CD8-positive, alpha-beta memory T cell (primary cell): ENCODE measurements around the gene XRCC4. TPM values are rescaled to one million over a fixed set of nuclear protein-coding genes. Genes with fewer than 3 reads are reported as not detected.
A peak's percentile ranks its signal among the peaks of the same experiment; 100 is the strongest.

Experiments
- CTCF ChIA-PET: fragments of 350-600 bp; sonication (Branson Sonifier 250); formaldehyde crosslinking; loops from one replicate; lab custom pipeline; 2021; ENCODE audit warnings: antibody characterized with exemption; lab: Charles Lee
- POLR2A ChIA-PET: fragments of 350-600 bp; sonication (Branson Sonifier 250); formaldehyde crosslinking; loops from one replicate; lab custom pipeline; 2021; ENCODE audit warnings: antibody characterized with exemption; lab: Charles Lee
- DNase-seq, 5 donors: peaks; one replicate each; pipeline versions ENCODE4 v3.0.0 to v3.0.0-alpha.2; 2020 to 2022; ENCODE audit warnings: mixed read lengths in 1 of 5
- H3K27ac ChIP-seq: one replicate; pipeline ENCODE4 v1.7.0; 2013; ENCODE audit warnings: low read depth, mild to moderate bottlenecking, low read length, moderate library complexity
- H3K27me3 ChIP-seq: 2 replicates; pipeline ENCODE4 v1.7.0; 2013; ENCODE audit warnings: low read length, mild to moderate bottlenecking; ENCODE audit not compliant: insufficient read depth, poor library complexity, severe bottlenecking
- H3K36me3 ChIP-seq: 2 replicates; pipeline ENCODE4 v1.7.0; 2013; ENCODE audit warnings: mild to moderate bottlenecking, low read length, moderate library complexity; ENCODE audit not compliant: insufficient read depth
- H3K4me1 ChIP-seq: 2 replicates; pipeline ENCODE4 v1.7.0; 2013; ENCODE audit warnings: mild to moderate bottlenecking, low read length, moderate library complexity; ENCODE audit not compliant: insufficient read depth
- H3K4me3 ChIP-seq: 2 replicates; pipeline ENCODE4 v1.7.0; 2013; ENCODE audit warnings: mild to moderate bottlenecking, low read length
- H3K9me3 ChIP-seq: 2 replicates; pipeline ENCODE4 v1.7.0; 2013; ENCODE audit warnings: mild to moderate bottlenecking, low read length
- H3K27ac Mint-ChIP-seq, 8 donors: one replicate each; pipeline ENCODE4 v1.8.0; 2020 to 2021; ENCODE audit warnings: mixed read lengths in 8 of 8, mild to moderate bottlenecking in 6 of 8, inconsistent platforms in 3 of 8, moderate library complexity in 3 of 8
- H3K27me3 Mint-ChIP-seq, 2 donors: one replicate each; pipeline ENCODE4 v1.8.0; 2020 to 2021; ENCODE audit warnings: mixed read lengths in 2 of 2, mild to moderate bottlenecking in 1 of 2, moderate library complexity in 1 of 2
- H3K36me3 Mint-ChIP-seq, 3 donors: one replicate each; pipeline ENCODE4 v1.8.0; 2020 to 2021; ENCODE audit warnings: mixed read lengths in 3 of 3, inconsistent platforms in 1 of 3, mild to moderate bottlenecking in 1 of 3
- H3K4me1 Mint-ChIP-seq, 3 donors: one replicate each; pipeline ENCODE4 v1.8.0; 2020 to 2021; ENCODE audit warnings: mixed read lengths in 3 of 3, inconsistent platforms in 1 of 3, mild to moderate bottlenecking in 1 of 3
- H3K4me3 Mint-ChIP-seq, 7 donors: one replicate each; pipeline ENCODE4 v1.8.0; 2020 to 2021; ENCODE audit warnings: mixed read lengths in 7 of 7, mild to moderate bottlenecking in 6 of 7, moderate library complexity in 4 of 7, inconsistent platforms in 2 of 7
- H3K9me3 Mint-ChIP-seq, 5 donors: one replicate each; pipeline ENCODE4 v1.8.0; 2020 to 2022; ENCODE audit warnings: mixed read lengths in 5 of 5, mild to moderate bottlenecking in 3 of 5, moderate library complexity in 2 of 5, inconsistent platforms in 1 of 5
- polyA plus RNA-seq: library from polyadenylated mRNA; unstranded; fragments of 300-500 nt; fragmentation: Illumina TruSeq; gene quantifications from one replicate; pipeline ENCODE4 v1.2.3, GENCODE V29; 2021
- total RNA-seq, 2 experiments: library from RNA; stranded (reverse); gene quantifications; one replicate each; pipeline ENCODE4 v1.2.3, GENCODE V29; 2021

Gene XRCC4
- total and polyA plus RNA-seq, 3 experiments from 2014 or later, result 6.9 to 10.0 (median 8.3) TPM

- Mint-ChIP-seq H3K4me1 (peaks cover 0 to 5% (median 0%) of the 10 kb centered on the region in 3 donors), H3K9me3 (no peaks in the 10 kb centered on the region), H3K4me3 (no peak overlapping the region), H3K36me3 (peaks cover 0 to 6% (median 0%) of the 10 kb centered on the region in 3 donors), H3K27ac (peak overlapping the region in 1 of 8 donors; percentile 6), H3K27me3 (no peaks in the 10 kb centered on the region)
- ChIA-PET CTCF (no interaction called here), POLR2A (no interaction called here)
- Histone ChIP-seq H3K27ac (no peak overlapping the region), H3K4me1 (no peaks in the 10 kb centered on the region), H3K4me3 (no peak overlapping the region), H3K36me3 (no peaks in the 10 kb centered on the region), H3K9me3 (no peaks in the 10 kb centered on the region), H3K27me3 (no peaks in the 10 kb centered on the region)
- DNase-seq, result no peak
These were observed 38.4 kb upstream of the XRCC4 start for GRCh38 chr5:83038924-83039323.

- Histone ChIP-seq H3K27me3 (no peaks in the 10 kb centered on the region), H3K36me3 (no peaks in the 10 kb centered on the region), H3K4me1 (no peaks in the 10 kb centered on the region), H3K27ac (no peak overlapping the region), H3K9me3 (no peaks in the 10 kb centered on the region), H3K4me3 (no peak overlapping the region)
- DNase-seq, result no peak
- Mint-ChIP-seq H3K9me3 (no peaks in the 10 kb centered on the region), H3K4me3 (no peak overlapping the region), H3K27ac (no peak overlapping the region), H3K36me3 (peaks cover 0 to 8% (median 3%) of the 10 kb centered on the region in 3 donors), H3K27me3 (no peaks in the 10 kb centered on the region), H3K4me1 (peaks cover 0 to 2% (median 0%) of the 10 kb centered on the region in 3 donors)
- ChIA-PET POLR2A (no interaction called here), CTCF (no interaction called here)
These were observed 34.8 kb upstream of the XRCC4 start for GRCh38 chr5:83042507-83042906.

GRCh38 chr5:83044926-83045325 lies 32.4 kb upstream of the XRCC4 start:
- H3K27me3 Mint-ChIP-seq, result no peaks in the 10 kb centered on the region
- no peaks in the 10 kb centered on the region for H3K4me1 Mint-ChIP-seq
- CTCF ChIA-PET, result no interaction called here
- H3K9me3 ChIP-seq, result no peaks in the 10 kb centered on the region
- no peaks in the 10 kb centered on the region for H3K36me3 ChIP-seq
- H3K4me1 ChIP-seq, result no peaks in the 10 kb centered on the region
- DNase-seq, result no peak
- H3K4me3 Mint-ChIP-seq, result no peak overlapping the region
- POLR2A ChIA-PET, result no interaction called here
- no peak overlapping the region for H3K4me3 ChIP-seq
- no peak overlapping the region for H3K27ac Mint-ChIP-seq
- H3K27me3 ChIP-seq, result no peaks in the 10 kb centered on the region
- no peaks in the 10 kb centered on the region for H3K9me3 Mint-ChIP-seq
- H3K36me3 Mint-ChIP-seq, result peaks cover 3 to 8% (median 4%) of the 10 kb centered on the region in 3 donors
- no peak overlapping the region for H3K27ac ChIP-seq

GRCh38 chr5:83048277-83048676 lies 29.1 kb upstream of the XRCC4 start:
- Mint-ChIP-seq H3K27ac (no peak overlapping the region), H3K27me3 (no peaks in the 10 kb centered on the region), H3K4me3 (no peak overlapping the region), H3K4me1 (no peaks in the 10 kb centered on the region), H3K36me3 (peaks cover 3 to 20% (median 15%) of the 10 kb centered on the region in 3 donors), H3K9me3 (no peaks in the 10 kb centered on the region)
- no peak for DNase-seq
- POLR2A ChIA-PET, result no interaction called here
- Histone ChIP-seq H3K36me3 (no peaks in the 10 kb centered on the region), H3K9me3 (no peaks in the 10 kb centered on the region), H3K27ac (no peak overlapping the region), H3K4me3 (no peak overlapping the region), H3K4me1 (no peaks in the 10 kb centered on the region), H3K27me3 (no peaks in the 10 kb centered on the region)
- CTCF ChIA-PET, result interaction anchor here (0.6 to 1.2 kb wide), 2 partner anchors 9 to 12 kb away, joined by 3 to 5 read pairs; no protein-coding TSS in a partner anchor

GRCh38 chr5:83048811-83049210 lies 28.5 kb upstream of the XRCC4 start:
- POLR2A ChIA-PET, result no interaction called here

GRCh38 chr5:83049370-83049885 lies 27.9 kb upstream of the XRCC4 start:
- Histone ChIP-seq H3K4me3 (no peak overlapping the region), H3K27ac (no peak overlapping the region), H3K9me3 (no peaks in the 10 kb centered on the region), H3K27me3 (no peaks in the 10 kb centered on the region), H3K36me3 (no peaks in the 10 kb centered on the region), H3K4me1 (no peaks in the 10 kb centered on the region)
- Mint-ChIP-seq H3K4me3 (no peak overlapping the region), H3K9me3 (no peaks in the 10 kb centered on the region), H3K36me3 (peaks cover 1 to 31% (median 16%) of the 10 kb centered on the region in 3 donors), H3K27ac (peak overlapping the region in 2 of 8 donors; percentile 0 to 23), H3K4me1 (peaks cover 0 to 8% (median under 1%) of the 10 kb centered on the region in 3 donors), H3K27me3 (no peaks in the 10 kb centered on the region)
- POLR2A ChIA-PET, result no interaction called here
- DNase-seq, result no peak
- CTCF ChIA-PET, result interaction anchor here (1.2 kb wide), 1 partner anchor 11 kb away, joined by 5 read pairs; no protein-coding TSS in a partner anchor

More at GRCh38 chr5:83048811-83049210, 28.5 kb upstream of the XRCC4 start:
- H3K27ac Mint-ChIP-seq, result no peak overlapping the region
- H3K27ac ChIP-seq, result no peak overlapping the region
- CTCF ChIA-PET, result interaction anchor here (0.6 to 1.2 kb wide), 2 partner anchors 9 to 12 kb away, joined by 3 to 5 read pairs; no protein-coding TSS in a partner anchor
- DNase-seq, result no peak
- H3K9me3 Mint-ChIP-seq, result no peaks in the 10 kb centered on the region
- peaks cover 3 to 25% (median 14%) of the 10 kb centered on the region in 3 donors for H3K36me3 Mint-ChIP-seq
- H3K4me3 Mint-ChIP-seq, result no peak overlapping the region
- H3K4me1 ChIP-seq, result no peaks in the 10 kb centered on the region
- H3K4me1 Mint-ChIP-seq, result peaks cover 0 to 3% (median 0%) of the 10 kb centered on the region in 3 donors
- no peaks in the 10 kb centered on the region for H3K9me3 ChIP-seq
- H3K36me3 ChIP-seq, result no peaks in the 10 kb centered on the region
- H3K4me3 ChIP-seq, result no peak overlapping the region
- no peaks in the 10 kb centered on the region for H3K27me3 ChIP-seq
- H3K27me3 Mint-ChIP-seq, result no peaks in the 10 kb centered on the region

- H3K27ac ChIP-seq, result no peak overlapping the region
- H3K27me3 Mint-ChIP-seq, result no peaks in the 10 kb centered on the region
- H3K27me3 ChIP-seq, result no peaks in the 10 kb centered on the region
- H3K9me3 Mint-ChIP-seq, result no peaks in the 10 kb centered on the region
- H3K4me3 ChIP-seq, result no peak overlapping the region
- H3K4me1 Mint-ChIP-seq, result peaks cover 1 to 19% (median 1%) of the 10 kb centered on the region in 3 donors
- no peaks in the 10 kb centered on the region for H3K9me3 ChIP-seq
- H3K36me3 ChIP-seq, result peaks cover 3% of the 10 kb centered on the region
- POLR2A ChIA-PET, result no interaction called here
- H3K4me1 ChIP-seq, result no peaks in the 10 kb centered on the region
- H3K36me3 Mint-ChIP-seq, result peaks cover 0 to 43% (median 21%) of the 10 kb centered on the region in 3 donors
- H3K27ac Mint-ChIP-seq, result peak overlapping the region in 2 of 8 donors; percentile 13 to 84
- no peak overlapping the region for H3K4me3 Mint-ChIP-seq
- DNase-seq, result no peak
- CTCF ChIA-PET, result no interaction called here
These were observed 26.5 kb upstream of the XRCC4 start for GRCh38 chr5:83050723-83051340.

GRCh38 chr5:83055166-83055565 lies 22.2 kb upstream of the XRCC4 start:
- Histone ChIP-seq H3K27ac (no peak overlapping the region), H3K4me3 (no peak overlapping the region), H3K4me1 (no peaks in the 10 kb centered on the region), H3K27me3 (no peaks in the 10 kb centered on the region), H3K9me3 (no peaks in the 10 kb centered on the region), H3K36me3 (peaks cover 3% of the 10 kb centered on the region)
- H3K27ac Mint-ChIP-seq, result peak overlapping the region in 3 of 8 donors; percentile 5 to 66 (median 6)
- CTCF ChIA-PET, result no interaction called here
- H3K4me1 Mint-ChIP-seq, result peaks cover 23 to 50% (median 24%) of the 10 kb centered on the region in 3 donors
- no peaks in the 10 kb centered on the region for H3K9me3 Mint-ChIP-seq
- POLR2A ChIA-PET, result no interaction called here
- no peak for DNase-seq
- peaks cover 0 to 71% (median 22%) of the 10 kb centered on the region in 3 donors for H3K36me3 Mint-ChIP-seq
- no peak overlapping the region for H3K4me3 Mint-ChIP-seq
- no peaks in the 10 kb centered on the region for H3K27me3 Mint-ChIP-seq
